Activated naive CD4-positive, alpha-beta T cell treated with anti-CD3 and anti-CD28 coated beads, Interleukin-2, amount 10 ng/mL, durations not matched to agents 7 days and 5 days (primary cell): ENCODE data around the gene SNAP47.

ENCODE experiments used
- CTCF ChIA-PET: fragments of 350-600 bp; sonication (Branson Sonifier 250); formaldehyde crosslinking; loops from one replicate; lab custom pipeline; 2021; ENCODE audit warnings: antibody characterized with exemption; lab: Charles Lee
- DNase-seq: peaks from one replicate; pipeline ENCODE4 v3.0.0-alpha.2; 2020
- H3K27ac Mint-ChIP-seq: one replicate; pipeline ENCODE4 v1.8.0; 2021; ENCODE audit warnings: mild to moderate bottlenecking, moderate library complexity, mixed read lengths
- H3K27me3 Mint-ChIP-seq: one replicate; pipeline ENCODE4 v1.8.0; 2021; ENCODE audit warnings: mild to moderate bottlenecking, mixed read lengths
- H3K36me3 Mint-ChIP-seq: one replicate; pipeline ENCODE4 v1.8.0; 2021; ENCODE audit warnings: mixed read lengths
- H3K4me1 Mint-ChIP-seq: one replicate; pipeline ENCODE4 v1.8.0; 2021; ENCODE audit warnings: mixed read lengths
- H3K4me3 Mint-ChIP-seq: one replicate; pipeline ENCODE4 v1.8.0; 2021; ENCODE audit warnings: mild to moderate bottlenecking, moderate library complexity, mixed read lengths
- H3K9me3 Mint-ChIP-seq: one replicate; pipeline ENCODE4 v1.8.0; 2021; ENCODE audit warnings: mixed read lengths

SNAP47 gene

GRCh38 chr1:227748496-227749182 lies 13.4 kb downstream of the SNAP47 start:
- peaks cover 44% of the 10 kb centered on the region for H3K4me1 Mint-ChIP-seq
- H3K27me3 Mint-ChIP-seq, result no peaks in the 10 kb centered on the region
- no peaks in the 10 kb centered on the region for H3K9me3 Mint-ChIP-seq
- H3K4me3 Mint-ChIP-seq, result peak overlapping the region; percentile 19
- H3K27ac Mint-ChIP-seq, result peak overlapping the region; percentile 89
- CTCF ChIA-PET, result no interaction called here
- DNase-seq, result peak; percentile 47
- peaks cover 18% of the 10 kb centered on the region for H3K36me3 Mint-ChIP-seq

GRCh38 chr1:227749225-227749624 lies 14.0 kb downstream of the SNAP47 start:
- DNase-seq, result no peak
- Mint-ChIP-seq H3K4me1 (peaks cover 39% of the 10 kb centered on the region), H3K27ac (peak overlapping the region; percentile 89), H3K27me3 (no peaks in the 10 kb centered on the region), H3K4me3 (no peak overlapping the region), H3K9me3 (no peaks in the 10 kb centered on the region), H3K36me3 (peaks cover 20% of the 10 kb centered on the region)
- CTCF ChIA-PET, result no interaction called here

- Mint-ChIP-seq H3K27me3 (no peaks in the 10 kb centered on the region), H3K36me3 (peaks cover 24% of the 10 kb centered on the region), H3K4me3 (no peak overlapping the region), H3K4me1 (peaks cover 34% of the 10 kb centered on the region), H3K9me3 (no peaks in the 10 kb centered on the region), H3K27ac (peak overlapping the region; percentile 28)
- DNase-seq, result no peak
- CTCF ChIA-PET, result interaction anchor here (0.6 kb wide), 1 partner anchor 345 kb away, joined by 3 read pairs; no protein-coding TSS in a partner anchor
These were observed 14.9 kb downstream of the SNAP47 start for GRCh38 chr1:227749916-227750710.

GRCh38 chr1:227753999-227754711 lies 18.9 kb downstream of the SNAP47 start:
- Mint-ChIP-seq H3K27me3 (no peaks in the 10 kb centered on the region), H3K36me3 (peaks cover 42% of the 10 kb centered on the region), H3K27ac (peak overlapping the region; percentile 62), H3K4me3 (no peak overlapping the region), H3K4me1 (peaks cover 26% of the 10 kb centered on the region), H3K9me3 (no peaks in the 10 kb centered on the region)
- CTCF ChIA-PET, result interaction anchor here (1.3 kb wide), 1 partner anchor 8 kb away, joined by 3 read pairs; no protein-coding TSS in a partner anchor
- DNase-seq, result no peak

GRCh38 chr1:227754958-227755357 lies 19.7 kb downstream of the SNAP47 start:
- Mint-ChIP-seq H3K4me1 (peaks cover 27% of the 10 kb centered on the region), H3K4me3 (no peak overlapping the region), H3K36me3 (peaks cover 47% of the 10 kb centered on the region), H3K27me3 (no peaks in the 10 kb centered on the region), H3K27ac (no peak overlapping the region), H3K9me3 (no peaks in the 10 kb centered on the region)
- no peak for DNase-seq
- CTCF ChIA-PET, result no interaction called here

- CTCF ChIA-PET, result no interaction called here
- Mint-ChIP-seq H3K27me3 (no peaks in the 10 kb centered on the region), H3K36me3 (peaks cover 56% of the 10 kb centered on the region), H3K4me1 (peaks cover 41% of the 10 kb centered on the region), H3K4me3 (no peak overlapping the region), H3K27ac (no peak overlapping the region), H3K9me3 (no peaks in the 10 kb centered on the region)
- no peak for DNase-seq
These were observed 21.1 kb downstream of the SNAP47 start for GRCh38 chr1:227756172-227756959.

- H3K4me1 Mint-ChIP-seq, result peaks cover 55% of the 10 kb centered on the region
- CTCF ChIA-PET, result interaction anchor here (0.8 kb wide), 1 partner anchor 196 kb away, joined by 4 read pairs; no protein-coding TSS in a partner anchor
- no peaks in the 10 kb centered on the region for H3K9me3 Mint-ChIP-seq
- no peak overlapping the region for H3K4me3 Mint-ChIP-seq
- H3K27me3 Mint-ChIP-seq, result no peaks in the 10 kb centered on the region
- no peak overlapping the region for H3K27ac Mint-ChIP-seq
- no peak for DNase-seq
- H3K36me3 Mint-ChIP-seq, result peaks cover 55% of the 10 kb centered on the region
These were observed 22.5 kb downstream of the SNAP47 start for GRCh38 chr1:227757781-227758180.

GRCh38 chr1:227758366-227758765 lies 23.1 kb downstream of the SNAP47 start:
- Mint-ChIP-seq H3K4me1 (peaks cover 61% of the 10 kb centered on the region), H3K4me3 (no peak overlapping the region), H3K27ac (peak overlapping the region; percentile 24), H3K36me3 (peaks cover 55% of the 10 kb centered on the region), H3K9me3 (no peaks in the 10 kb centered on the region), H3K27me3 (no peaks in the 10 kb centered on the region)
- CTCF ChIA-PET, result interaction anchor here (0.8 to 1.2 kb wide), 2 partner anchors 24 to 195 kb away, joined by 3 to 4 read pairs; no protein-coding TSS in a partner anchor
- DNase-seq, result no peak

GRCh38 chr1:227759341-227760300 lies 24.4 kb downstream of the SNAP47 start:
- CTCF ChIA-PET, result interaction anchor here (1.2 kb wide), 1 partner anchor 25 kb away, joined by 3 read pairs; no protein-coding TSS in a partner anchor
- DNase-seq, result no peak
- Mint-ChIP-seq H3K9me3 (no peaks in the 10 kb centered on the region), H3K27me3 (no peaks in the 10 kb centered on the region), H3K27ac (no peak overlapping the region), H3K4me3 (no peak overlapping the region), H3K4me1 (peaks cover 69% of the 10 kb centered on the region), H3K36me3 (peaks cover 55% of the 10 kb centered on the region)

GRCh38 chr1:227760377-227760776 lies 25.1 kb downstream of the SNAP47 start:
- Mint-ChIP-seq H3K4me1 (peaks cover 77% of the 10 kb centered on the region), H3K36me3 (peaks cover 55% of the 10 kb centered on the region), H3K27ac (no peak overlapping the region), H3K9me3 (no peaks in the 10 kb centered on the region), H3K27me3 (no peaks in the 10 kb centered on the region), H3K4me3 (no peak overlapping the region)
- no peak for DNase-seq
- CTCF ChIA-PET, result no interaction called here

- H3K36me3 Mint-ChIP-seq, result peaks cover 55% of the 10 kb centered on the region
- H3K9me3 Mint-ChIP-seq, result no peaks in the 10 kb centered on the region
- H3K4me3 Mint-ChIP-seq, result peak overlapping the region; percentile 39
- DNase-seq, result no peak
- CTCF ChIA-PET, result interaction anchor here (0.7 to 2.3 kb wide), 14 partner anchors 8 to 281 kb away, joined by 3 to 13 read pairs (median 4); no protein-coding TSS in a partner anchor
- peak overlapping the region; percentile 93 for H3K27ac Mint-ChIP-seq
- peaks cover 90% of the 10 kb centered on the region for H3K4me1 Mint-ChIP-seq
- H3K27me3 Mint-ChIP-seq, result no peaks in the 10 kb centered on the region
These were observed 26.5 kb downstream of the SNAP47 start for GRCh38 chr1:227761621-227762230.

- peak overlapping the region; percentile 6 for H3K4me3 Mint-ChIP-seq
- no peaks in the 10 kb centered on the region for H3K9me3 Mint-ChIP-seq
- peaks cover 51% of the 10 kb centered on the region for H3K36me3 Mint-ChIP-seq
- H3K27me3 Mint-ChIP-seq, result no peaks in the 10 kb centered on the region
- peaks cover 96% of the 10 kb centered on the region for H3K4me1 Mint-ChIP-seq
- peak overlapping the region; percentile 93 for H3K27ac Mint-ChIP-seq
- CTCF ChIA-PET, result interaction anchor here (0.5 to 2.3 kb wide), 18 partner anchors 8 to 1983 kb away, joined by 3 to 13 read pairs (median 4); no protein-coding TSS in a partner anchor
- DNase-seq, result peak; percentile 95
These were observed 27.1 kb downstream of the SNAP47 start for GRCh38 chr1:227762231-227762911.
